Adrenal gland (tissue), 5 donors: ENCODE measurements around the gene HIC1.

Source experiments
- CTCF ChIP-seq, 6 experiments: fragments of 450-650 bp in 4 of 6; fragments of 200-600 bp in 2 of 6; sonication (generic) in 1 of 6; IDR thresholded peaks; 1 replicate in 5 of 6; 2 replicates in 1 of 6; pipeline versions ENCODE4 v1.5.1 to v1.8.0; 2016 to 2021; ENCODE audit warnings: antibody characterized with exemption in 6 of 6, mild to moderate bottlenecking in 2 of 6, moderate library complexity in 1 of 6
- POLR2A ChIP-seq, 2 donors: fragments of 450-650 bp; IDR thresholded peaks; one replicate each; pipeline ENCODE4 v1.6.1; 2017; ENCODE audit warnings: antibody characterized with exemption in 2 of 2, mild to moderate bottlenecking in 2 of 2, moderate library complexity in 1 of 2
- donor health status: DM: no; HTN: no; CAD: no.

DNA sequence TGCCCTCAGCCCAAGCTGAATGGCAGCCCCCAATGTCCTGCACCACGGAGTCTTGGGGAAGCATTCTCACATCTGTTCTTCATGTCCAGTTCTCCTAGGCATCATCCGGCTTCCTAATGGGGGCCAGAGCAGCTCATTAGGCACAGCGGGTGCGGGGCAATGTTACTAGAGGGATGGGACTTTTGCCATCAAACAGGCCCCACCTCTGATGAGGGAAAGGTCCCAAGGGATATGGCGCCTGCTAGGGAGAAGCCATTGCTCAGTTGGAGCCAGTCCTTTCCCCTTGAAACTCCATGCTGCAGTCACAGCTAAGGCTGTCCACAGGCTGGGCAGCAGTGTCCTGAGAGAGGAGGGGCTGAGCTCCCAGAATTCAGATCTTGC is 26.7 kb upstream of the HIC1 start:
- TF ChIP-seq CTCF (IDR thresholded peaks at IDR 0.05) (no peak), POLR2A (IDR thresholded peaks at IDR 0.05) (no peak)
